HG03378 (cell line): ENCODE measurements around the gene UGT2B7.
A peak's percentile ranks its signal among the peaks of the same experiment; 100 is the strongest.
"Not testable (repeated sequence)": the region's sequence is repeated elsewhere in the genome, so short reads cannot be mapped to it uniquely, and the experiment has no call there.

Source experiments
- ATAC-seq: cut with Tn5 transposase; IDR thresholded peaks from one replicate; pipeline ENCODE4 v1.9.1; 2021; ENCODE audit warnings: mild to moderate bottlenecking, moderate library complexity; ENCODE audit not compliant: unreplicated experiment

UGT2B7 gene

GRCh38 chr4:69096111-69096656, at the start of gene UGT2B7:
Gene UGT2B7, plus strand, starts transcription at chr4:69096474. Its CDS starts 47 bp downstream, at chr4:69096521.
- ATAC-seq = no peak

GRCh38 chr4:69049860-69050259, 46.4 kb upstream of the UGT2B7 start:
- no peak for ATAC-seq

DNA sequence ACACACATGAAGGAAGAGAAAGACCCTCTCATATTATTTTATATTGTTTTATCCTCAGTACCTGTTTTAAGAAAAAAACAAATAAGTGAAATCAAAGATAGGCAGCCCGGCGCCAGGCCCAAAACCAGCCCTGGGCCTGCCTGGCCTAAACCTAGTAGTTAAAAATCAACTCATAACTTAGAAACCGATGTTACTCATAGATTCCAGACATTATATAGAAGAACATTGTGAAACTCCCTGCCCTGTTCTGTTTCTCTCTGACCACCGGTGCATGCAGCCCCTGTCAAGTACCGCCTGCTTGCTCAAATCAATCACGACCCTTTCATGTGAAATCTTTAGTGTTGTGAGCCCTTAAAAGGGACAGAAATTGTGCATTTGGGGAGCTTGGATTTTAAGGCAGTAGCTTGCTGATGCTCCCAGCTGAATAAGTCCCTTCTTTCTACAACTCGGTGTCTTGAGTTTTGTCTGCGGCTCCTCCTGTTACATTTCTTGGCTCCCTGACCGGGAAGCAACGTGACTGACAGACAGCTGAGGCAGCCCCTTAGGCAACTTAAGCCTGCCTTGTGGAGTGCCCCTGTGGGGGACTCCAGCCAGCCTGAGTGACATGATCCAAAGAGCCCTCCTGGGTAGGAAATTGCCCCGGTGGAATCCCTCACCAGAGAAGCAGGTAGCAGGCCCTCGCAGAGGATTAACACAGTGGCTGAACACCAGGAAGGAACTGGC, 45.3 kb upstream of the UGT2B7 start:
- not testable (repeated sequence) for ATAC-seq

GRCh38 chr4:69051576-69051943, 44.7 kb upstream of the UGT2B7 start:
- ATAC-seq = no peak

DNA sequence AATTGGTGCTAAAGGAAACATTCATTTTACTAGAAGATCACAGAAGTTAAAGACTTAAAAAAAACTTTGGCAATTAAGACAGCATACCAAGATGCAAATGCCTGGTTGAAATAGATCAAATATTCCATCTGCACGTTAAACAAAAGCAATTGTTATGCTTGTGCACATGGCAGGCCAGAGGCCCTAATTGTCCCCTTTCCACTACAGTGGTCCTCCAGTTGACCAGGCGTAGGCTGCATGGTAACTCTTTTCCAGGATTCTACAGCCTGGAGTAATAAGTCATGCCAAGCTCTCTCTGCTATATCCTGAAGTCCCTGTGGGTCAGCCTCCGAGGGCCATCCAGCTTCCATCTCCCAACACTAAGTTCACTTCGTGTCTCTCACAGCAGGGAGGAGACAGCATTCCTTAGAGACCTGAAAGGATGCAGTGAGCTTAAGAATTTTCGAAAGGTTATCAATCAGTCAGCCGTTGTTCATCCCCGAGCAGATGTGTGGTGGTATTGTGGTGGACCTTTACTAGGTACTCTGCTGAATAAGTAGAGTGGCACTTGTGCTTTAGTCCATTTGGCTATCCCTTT, 42.9 kb upstream of the UGT2B7 start:
- ATAC-seq = not testable (repeated sequence)

- not testable (repeated sequence) for ATAC-seq
These were observed 42.2 kb upstream of the UGT2B7 start for GRCh38 chr4:69054033-69054432.

DNA sequence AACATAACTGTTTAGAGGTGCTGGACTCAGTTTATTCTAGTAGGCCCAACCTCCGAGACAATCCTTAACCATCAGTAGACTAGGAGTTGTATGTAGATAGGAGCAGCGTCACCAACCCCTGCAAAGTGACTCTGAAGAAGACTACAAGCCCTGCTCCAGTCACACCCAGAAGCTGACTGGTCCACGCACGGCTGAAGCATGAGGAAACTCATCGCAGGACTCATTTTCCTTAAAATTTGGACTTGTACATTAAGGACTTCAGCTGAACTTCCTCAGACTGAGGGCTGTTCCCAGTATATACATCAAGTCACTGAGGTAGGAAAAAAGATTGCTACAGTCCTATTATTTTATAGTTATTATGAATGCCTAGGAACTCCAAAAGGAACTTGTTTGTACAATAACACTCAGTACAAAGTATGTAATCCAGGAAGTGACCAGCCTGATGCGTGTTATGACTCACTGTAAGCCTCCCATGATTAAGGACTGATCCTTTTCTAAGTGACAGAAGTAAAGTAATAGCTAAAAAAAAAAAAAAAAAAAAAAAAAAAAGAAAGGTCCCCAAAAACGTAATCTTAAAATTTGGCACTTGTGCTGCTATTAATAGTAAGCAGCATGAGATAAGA, 41.6 kb upstream of the UGT2B7 start:
- ATAC-seq = peak; percentile 61

DNA sequence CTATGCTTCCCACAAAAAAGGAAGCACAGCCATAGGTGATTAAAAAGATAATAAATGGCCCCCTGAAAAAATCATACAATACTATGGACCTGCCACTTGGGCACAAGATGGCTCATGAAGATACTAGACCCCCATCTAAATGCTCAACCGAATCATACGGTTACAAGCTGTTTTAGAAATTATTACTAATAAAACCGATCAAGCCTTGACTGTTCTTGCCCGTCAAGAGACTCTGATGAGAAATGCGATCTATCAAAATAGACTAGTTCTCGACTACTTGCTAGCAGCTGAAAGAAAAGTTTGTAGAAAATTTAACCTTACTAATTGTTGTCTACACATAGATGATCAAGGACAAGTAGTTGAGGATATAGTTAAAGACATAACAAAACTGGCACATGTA, 40.1 kb upstream of the UGT2B7 start:
- ATAC-seq = no peak

- no peak for ATAC-seq
These were observed 39.2 kb upstream of the UGT2B7 start for GRCh38 chr4:69056921-69057550.

DNA sequence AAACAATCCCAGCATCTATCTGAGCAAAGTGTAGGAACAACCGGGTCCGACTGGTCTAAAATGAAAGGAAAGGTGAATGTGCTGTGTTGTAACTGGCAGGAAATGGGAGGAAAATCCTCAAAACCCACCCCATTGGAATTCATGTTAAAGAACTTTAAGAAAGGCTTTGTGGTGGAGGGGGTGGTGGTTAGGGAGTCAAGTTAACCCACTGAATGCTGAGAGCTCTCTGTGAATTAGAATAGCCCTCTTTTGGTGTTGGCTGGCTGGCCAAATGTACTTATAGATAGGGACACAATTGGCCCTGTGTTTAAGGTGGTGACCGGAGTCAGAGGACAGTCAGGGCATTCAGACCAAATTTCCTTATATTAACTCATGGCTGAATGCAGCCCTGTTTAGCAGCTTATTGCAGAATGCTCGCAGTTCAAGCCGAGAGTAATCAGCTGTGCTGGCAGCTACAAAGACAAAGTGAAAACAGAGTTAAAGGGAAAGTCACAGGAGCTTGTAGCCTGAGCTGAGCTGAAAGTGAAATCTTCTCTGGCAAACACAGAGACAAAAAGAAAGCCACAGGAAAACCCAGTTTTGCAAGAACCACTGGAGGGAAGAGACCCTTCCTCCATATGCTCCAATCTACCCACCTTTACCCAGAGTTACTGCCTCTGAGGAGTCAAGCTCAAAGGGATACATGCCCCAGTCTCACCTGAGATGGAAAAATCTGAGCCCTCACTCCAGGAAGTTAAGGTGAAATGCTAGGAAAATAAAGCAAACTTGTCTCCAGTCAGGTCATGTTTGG, 38.5 kb upstream of the UGT2B7 start:
- ATAC-seq = peak; percentile 72

- no peak for ATAC-seq
These were observed 37.7 kb upstream of the UGT2B7 start for GRCh38 chr4:69058410-69059059.

GRCh38 chr4:69060651-69061308, 35.5 kb upstream of the UGT2B7 start:
- no peak for ATAC-seq

- ATAC-seq = no peak
These were observed 31.9 kb upstream of the UGT2B7 start for GRCh38 chr4:69064391-69064790.

- ATAC-seq = no peak
These were observed 29.3 kb upstream of the UGT2B7 start for GRCh38 chr4:69066945-69067344.

GRCh38 chr4:69069085-69069484, 27.2 kb upstream of the UGT2B7 start:
- ATAC-seq = no peak

DNA sequence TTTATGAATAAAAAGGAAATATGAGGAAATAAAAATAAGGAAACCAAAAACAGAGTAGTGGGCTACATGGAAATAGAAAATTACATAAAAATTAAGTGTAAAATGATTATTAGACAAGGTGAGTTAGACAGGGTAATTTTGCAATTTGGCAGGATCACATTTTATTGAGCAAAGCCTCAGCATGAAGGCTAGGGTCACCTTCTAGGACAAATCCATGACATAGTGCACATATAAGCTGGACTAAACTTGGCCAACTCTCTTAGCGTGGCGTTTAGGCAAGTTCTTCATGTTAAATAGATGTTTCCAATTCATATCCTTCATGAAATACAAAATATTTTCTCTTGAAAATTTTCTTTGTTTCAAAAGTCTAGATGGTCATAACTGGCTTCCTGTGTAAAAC, 25.7 kb upstream of the UGT2B7 start:
- no peak for ATAC-seq

DNA sequence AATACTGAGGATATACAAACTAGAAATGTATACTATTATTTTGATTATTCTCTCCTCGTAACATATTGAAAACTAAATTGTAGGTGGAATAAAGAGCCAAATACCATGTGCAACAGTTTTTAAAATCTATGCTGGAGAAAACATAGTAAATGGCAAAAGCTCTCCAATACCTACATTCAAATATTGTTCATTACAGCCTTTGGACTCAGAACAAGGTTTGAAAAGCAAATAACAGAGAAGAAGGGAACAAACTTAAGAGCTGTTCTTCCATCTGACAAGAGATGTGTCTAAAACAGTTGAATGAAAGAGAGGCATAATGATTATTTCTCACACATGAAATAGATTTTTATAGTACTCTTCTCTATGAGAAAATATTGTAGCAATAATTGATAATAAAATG, 25.0 kb upstream of the UGT2B7 start:
- no peak for ATAC-seq

DNA sequence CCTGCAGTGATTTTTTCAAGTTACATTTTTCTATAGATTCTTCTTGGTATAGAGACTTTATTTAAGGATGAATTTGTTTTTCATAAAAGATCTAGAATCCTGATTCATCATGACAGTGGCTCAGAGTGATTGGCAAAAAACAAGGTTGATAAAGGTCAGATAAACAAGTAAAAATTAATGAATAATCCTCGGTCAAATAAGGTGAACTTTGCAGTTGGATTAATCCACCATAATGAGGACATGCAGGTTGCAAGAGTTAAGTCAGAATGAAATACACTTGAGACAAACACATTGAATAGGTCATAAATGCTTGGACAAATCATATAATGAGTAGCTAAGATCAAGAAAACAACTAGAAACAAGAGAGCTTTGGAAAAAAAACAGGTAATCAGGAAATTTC, 22.9 kb upstream of the UGT2B7 start:
- ATAC-seq = no peak

DNA sequence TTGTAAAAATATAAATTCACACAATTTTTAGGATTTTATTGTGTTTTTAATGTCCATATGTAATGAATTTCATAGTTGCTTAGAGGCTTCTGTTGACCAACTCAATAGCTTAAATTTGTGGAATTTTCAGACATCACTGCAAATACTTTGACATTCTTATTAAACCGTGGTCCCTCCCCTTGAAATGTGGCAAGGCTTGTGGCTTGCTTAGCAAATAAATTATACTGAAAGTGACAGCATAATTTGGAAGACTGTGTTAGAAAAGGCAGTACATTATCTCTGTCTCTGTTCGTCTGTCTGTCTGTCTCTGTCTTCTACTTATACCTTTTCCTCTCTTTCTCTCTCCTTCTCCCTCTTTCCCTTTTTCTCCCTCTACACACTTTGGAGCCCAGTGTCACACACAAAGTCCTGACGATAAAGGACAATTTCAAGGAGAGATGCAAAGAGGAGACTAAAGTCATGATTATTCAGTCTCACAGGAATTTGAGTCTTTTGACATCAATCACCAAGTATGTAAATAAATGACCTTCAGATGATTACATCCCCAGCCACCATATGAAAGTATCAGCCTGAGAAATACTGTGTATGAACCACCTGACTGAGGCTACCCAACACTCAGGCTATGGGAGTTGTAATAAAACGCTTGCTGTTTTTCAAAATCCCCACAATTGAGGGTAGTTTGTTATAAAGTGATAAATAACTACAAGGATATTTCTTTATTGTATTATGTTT, 21.0 kb upstream of the UGT2B7 start:
- ATAC-seq = no peak
